HG02981 (cell line): ENCODE measurements around the gene SSX2B.
"Not testable (repeated sequence)": the region's sequence is repeated elsewhere in the genome, so short reads cannot be mapped to it uniquely, and the experiment has no call there.

Experiments
- ATAC-seq: cut with Tn5 transposase; IDR thresholded peaks from one replicate; pipeline ENCODE4 v1.9.1; 2021; ENCODE audit warnings: mild to moderate bottlenecking, moderate library complexity; ENCODE audit not compliant: unreplicated experiment

SSX2B gene

GRCh38 chrX:52750952-52751351 lies at the start of gene SSX2B:
Gene SSX2B, plus strand, starts transcription at chrX:52751252. Its CDS starts 1,429 bp downstream, at chrX:52752681.
- ATAC-seq: not testable (repeated sequence)

GRCh38 chrX:52707078-52707477 lies 44.0 kb upstream of the SSX2B start, which contains the start of gene SSX2:
Gene SSX2, minus strand, starts transcription at chrX:52707178. Its CDS starts 1,429 bp downstream, at chrX:52705749.
- not testable (repeated sequence) for ATAC-seq

- not testable (repeated sequence) for ATAC-seq
These were observed 14.9 kb downstream of the SSX2B start for GRCh38 chrX:52765983-52766382.

- ATAC-seq: not testable (repeated sequence)
These were observed 22.5 kb downstream of the SSX2B start for GRCh38 chrX:52773504-52773903.

- ATAC-seq: not testable (repeated sequence)
These were observed 46.3 kb downstream of the SSX2B start, which contains the start of gene SPANXN5 for GRCh38 chrX:52797327-52797726. Gene SPANXN5, minus strand, starts transcription at chrX:52797427. Its CDS starts 79 bp downstream, at chrX:52797348.

- not testable (repeated sequence) for ATAC-seq
These were observed 53.8 kb downstream of the SSX2B start for GRCh38 chrX:52804876-52805275.
